DLD1 (cell line): Measurements from ENCODE around the gene NEDD8.

Experiments
- in situ Hi-C: cut with HindIII; loops from 2 replicates; pipeline ENCODE4 v1.10.0; 2017; ENCODE audit warnings: low sequenced_read_pairs

NEDD8 gene

DNA sequence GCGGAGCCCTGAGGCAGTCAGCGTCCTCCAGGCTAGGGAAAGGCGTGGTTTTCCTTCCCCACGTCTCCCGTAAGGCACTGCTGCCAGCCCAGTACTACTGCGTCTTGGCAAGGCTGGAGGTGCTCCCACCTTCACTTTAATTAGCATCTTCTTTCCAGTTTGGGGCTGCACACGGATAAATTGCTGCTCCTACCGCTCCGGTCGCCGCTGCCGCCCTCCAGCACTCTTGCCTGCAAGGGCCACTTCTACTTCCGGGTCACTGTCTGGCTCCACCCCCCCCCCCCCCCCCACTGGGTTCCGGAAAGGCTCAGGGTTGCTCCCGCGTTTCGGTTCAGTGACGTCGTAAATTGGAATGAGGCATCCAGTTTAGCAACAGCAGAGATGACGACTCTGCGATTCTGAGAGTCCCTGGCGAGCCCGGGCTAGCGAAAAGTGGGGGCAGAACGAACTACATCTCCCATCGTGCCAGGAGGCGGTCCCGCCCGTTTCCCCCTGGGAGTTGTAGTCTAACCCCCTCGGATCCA is at the start of gene NEDD8:
NEDD8 (minus strand) TSS at position 247 of the 524 bp plus-strand sequence; CDS start at position 147, 100 bp downstream.
- in situ Hi-C loops, result no loop called here

GRCh38 chr14:24281636-24282035 is 49.5 kb upstream of the NEDD8 start:
- in situ Hi-C loops, result no loop called here

DNA sequence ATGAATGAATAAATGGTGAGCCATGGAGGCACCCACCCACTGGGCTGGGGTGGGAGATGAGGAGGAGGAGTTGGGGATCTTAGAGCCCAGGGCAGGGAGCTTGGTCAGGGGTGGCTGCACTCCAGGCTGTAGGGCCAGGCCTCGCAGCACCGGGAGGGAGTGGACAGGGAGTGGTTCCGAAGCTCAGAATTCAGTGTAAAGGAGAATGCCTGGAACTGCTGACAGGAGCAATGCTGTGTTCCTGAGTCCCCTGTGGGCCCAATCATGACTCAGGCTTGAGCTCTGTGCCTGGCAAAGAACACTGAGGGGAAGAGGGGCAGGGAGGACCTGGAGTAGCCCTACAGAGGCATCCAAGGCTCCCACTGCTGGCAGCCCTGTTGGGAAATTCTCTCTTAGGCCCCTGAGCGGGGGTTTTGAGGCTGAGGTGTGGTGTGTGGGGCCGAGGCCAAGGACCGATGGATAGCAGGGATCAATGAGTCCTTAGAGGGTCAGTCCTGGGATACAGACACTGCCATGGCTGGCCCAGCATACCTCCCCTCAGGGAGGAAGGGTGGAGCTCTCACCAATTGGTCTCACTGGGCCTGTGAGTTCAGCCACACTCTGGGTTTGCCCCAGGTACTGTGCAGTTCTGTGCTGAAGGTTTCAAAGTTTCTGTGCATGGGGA is 48.8 kb upstream of the NEDD8 start:
- in situ Hi-C loops, result no loop called here

DNA sequence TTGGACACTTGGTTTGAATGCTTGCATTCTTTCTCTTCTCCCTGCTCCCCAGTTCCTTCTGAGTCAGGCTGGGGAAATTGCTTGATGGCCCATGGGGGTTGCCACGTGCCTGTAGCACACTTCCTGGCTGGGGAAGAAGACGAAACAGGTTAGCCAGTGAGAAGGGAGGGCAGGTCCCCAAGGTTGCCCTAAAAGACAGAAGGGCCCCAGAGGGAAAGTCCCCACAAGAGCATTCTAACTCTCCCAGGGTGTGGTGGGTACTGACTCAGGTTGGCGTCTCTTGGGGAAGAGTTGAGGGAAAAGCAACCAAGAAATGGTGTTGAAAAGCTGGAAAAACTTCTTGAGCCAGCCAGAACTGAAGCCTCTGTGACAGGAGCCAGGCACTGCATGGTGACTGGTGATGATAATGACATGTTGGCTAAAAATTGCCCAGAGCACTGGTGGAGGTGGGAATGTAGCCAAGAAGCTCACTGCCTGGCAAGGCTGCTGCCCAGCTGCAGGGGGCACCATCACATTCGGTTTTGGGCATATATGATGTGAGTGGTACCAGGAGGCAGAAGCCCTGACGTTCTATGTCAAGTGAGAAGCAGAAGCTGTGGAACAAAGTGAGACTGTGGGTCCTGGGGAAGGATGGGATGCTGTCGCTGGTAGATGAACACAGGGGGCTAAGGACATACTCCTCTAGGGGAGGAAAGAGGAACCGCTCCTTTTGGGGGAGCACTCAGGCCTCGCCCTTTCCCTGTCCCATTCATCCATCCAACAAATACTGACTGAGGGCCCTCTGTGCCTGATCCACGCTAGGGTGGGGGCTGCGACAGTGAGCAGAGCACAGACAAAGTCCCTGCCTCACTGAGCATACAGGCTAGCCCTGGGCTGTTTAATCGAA is 47.4 kb upstream of the NEDD8 start:
- in situ Hi-C loops, result loop anchor here (5.0 kb wide), 1 partner anchor 58 kb away; the partner anchor contains the start of genes ADCY4 and RIPK3

DNA sequence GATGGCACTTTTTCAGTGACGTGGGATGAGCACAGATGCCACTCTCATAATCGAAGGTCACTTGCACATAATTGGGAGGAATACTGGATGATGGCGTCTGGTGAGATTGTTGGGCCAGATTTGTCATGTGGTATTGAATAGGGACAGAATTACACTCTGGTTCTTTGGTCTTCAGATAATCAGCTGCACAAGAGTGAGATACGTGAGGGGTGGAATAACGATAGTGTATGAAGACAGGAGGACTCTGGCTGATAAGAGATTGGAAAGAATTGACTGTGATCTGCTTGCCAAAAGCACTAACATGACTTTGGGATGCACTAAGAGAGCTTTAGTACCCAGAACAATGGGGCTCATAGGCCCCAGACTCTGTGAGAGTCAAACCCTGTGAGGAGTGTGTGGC is 46.3 kb upstream of the NEDD8 start:
- in situ Hi-C loops, result loop anchor here (5.0 kb wide), 1 partner anchor 59 kb away; the partner anchor contains the start of genes ADCY4 and RIPK3

- in situ Hi-C loops, result loop anchor here (5.0 kb wide), 1 partner anchor 60 kb away; the partner anchor contains the start of genes ADCY4 and RIPK3
These were observed 45.6 kb upstream of the NEDD8 start for GRCh38 chr14:24277606-24278321.

DNA sequence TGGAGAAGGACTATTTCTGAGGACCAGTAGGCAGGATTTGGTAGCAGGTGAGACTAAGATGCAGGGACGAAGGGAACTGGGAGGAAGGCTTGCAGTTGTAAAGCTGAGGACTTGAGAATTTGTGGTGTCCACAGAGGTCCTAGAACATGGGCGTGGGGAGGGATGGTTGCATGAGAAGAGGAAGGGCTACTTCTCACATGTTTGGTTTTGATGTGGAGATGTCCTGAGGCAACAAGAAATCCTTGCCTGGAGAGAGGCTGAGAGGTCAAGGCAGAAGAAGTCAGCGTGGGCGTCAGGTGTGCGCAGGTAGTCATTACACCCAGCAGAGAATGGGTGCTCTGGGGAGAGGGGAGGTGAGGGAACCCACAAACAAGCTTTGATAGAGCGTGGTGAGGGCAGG is 44.9 kb upstream of the NEDD8 start:
- in situ Hi-C loops, result loop anchor here (5.0 kb wide), 1 partner anchor 60 kb away; the partner anchor contains the start of genes ADCY4 and RIPK3

- in situ Hi-C loops, result no loop called here
These were observed 42.0 kb upstream of the NEDD8 start for GRCh38 chr14:24274101-24274543.

- in situ Hi-C loops, result no loop called here
These were observed 41.3 kb upstream of the NEDD8 start for GRCh38 chr14:24273422-24273998.

GRCh38 chr14:24272467-24272866 is 40.3 kb upstream of the NEDD8 start:
- in situ Hi-C loops, result no loop called here

- in situ Hi-C loops, result no loop called here
These were observed 39.7 kb upstream of the NEDD8 start for GRCh38 chr14:24271834-24272263.

- in situ Hi-C loops, result no loop called here
These were observed 39.1 kb upstream of the NEDD8 start, which contains the start of gene RABGGTA for GRCh38 chr14:24271134-24271833. RABGGTA (minus strand) TSS chr14:24271597; CDS start chr14:24271115, 482 bp downstream.

DNA sequence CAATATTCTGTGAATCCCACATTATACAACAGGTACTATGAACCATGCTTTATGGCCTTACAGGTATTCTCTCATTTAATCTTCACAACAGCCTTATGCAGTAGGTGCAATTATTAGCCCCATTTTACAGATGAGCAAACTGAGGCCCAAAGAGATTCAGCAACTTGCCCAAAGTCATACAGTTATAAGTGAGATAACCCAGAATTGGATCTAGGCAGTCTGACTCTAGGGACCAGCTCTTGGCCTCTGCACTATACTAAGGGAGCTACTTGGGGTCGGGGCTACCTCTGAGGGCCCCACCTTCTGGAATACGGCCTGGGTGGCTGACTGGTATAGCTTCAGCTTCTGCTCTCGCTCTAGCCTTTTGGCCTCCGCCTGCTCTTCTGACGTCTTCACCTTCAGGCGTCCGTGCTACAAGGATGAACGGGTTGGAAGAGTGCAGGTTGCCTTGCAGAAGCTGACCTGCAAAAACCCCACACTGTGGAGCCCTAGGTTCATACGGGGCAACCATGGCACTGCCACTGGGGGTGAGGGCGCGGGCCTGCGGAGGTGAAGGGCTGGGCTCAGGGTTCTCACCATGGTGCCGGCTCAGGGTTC is 38.5 kb upstream of the NEDD8 start:
- in situ Hi-C loops, result no loop called here

DNA sequence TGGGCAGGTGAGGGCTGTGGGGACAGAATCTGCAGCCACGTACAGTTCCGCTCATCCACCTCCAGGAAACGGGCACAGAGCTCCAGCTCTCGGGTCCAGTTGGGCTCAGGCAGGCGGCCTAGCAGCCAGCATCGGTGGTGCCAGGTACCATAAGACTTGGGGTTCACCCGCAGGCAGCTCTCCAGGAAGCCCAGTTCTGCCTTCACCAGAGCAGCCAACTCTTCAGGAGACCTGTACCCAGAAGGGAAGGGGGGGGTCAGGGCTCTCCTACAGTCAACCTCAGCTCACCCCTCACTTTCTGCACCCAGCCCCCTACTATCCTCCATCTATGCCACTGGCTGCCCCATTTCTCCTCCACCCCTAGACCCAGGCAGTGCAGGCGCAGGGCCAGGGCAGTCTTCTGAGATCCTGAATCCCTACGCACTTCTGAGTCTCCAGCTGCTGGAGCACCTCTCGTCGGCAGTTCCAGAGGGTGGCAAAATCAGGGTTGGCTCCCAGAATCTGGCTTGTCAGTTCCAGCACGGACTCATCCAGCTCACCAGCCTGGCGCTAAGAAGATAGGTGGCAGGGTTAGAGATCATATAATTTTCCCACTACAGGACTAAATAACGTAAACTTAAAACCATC is 37.9 kb upstream of the NEDD8 start:
- in situ Hi-C loops, result no loop called here

DNA sequence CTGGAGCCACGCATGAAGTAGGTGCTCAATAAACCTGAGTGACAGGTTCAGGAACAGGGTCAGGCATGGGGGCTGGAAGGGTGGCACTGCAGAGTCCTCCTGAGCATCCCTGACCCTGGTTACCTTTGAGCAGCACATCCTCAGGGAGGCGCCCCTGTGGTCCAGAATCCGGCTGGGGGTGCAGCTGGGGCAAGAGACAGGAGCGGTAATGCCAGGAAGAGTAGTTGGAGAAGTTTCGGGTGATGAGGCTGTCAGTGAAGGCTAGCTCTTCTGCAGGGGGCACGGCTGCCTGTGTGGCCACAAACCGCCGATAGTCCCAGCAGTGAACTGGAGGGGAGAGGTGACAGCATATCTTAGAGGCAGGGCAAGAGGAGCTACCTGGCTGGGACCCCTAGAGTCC is 37.2 kb upstream of the NEDD8 start:
- in situ Hi-C loops, result no loop called here

GRCh38 chr14:24268225-24268624 is 36.1 kb upstream of the NEDD8 start:
- in situ Hi-C loops, result no loop called here

- in situ Hi-C loops, result no loop called here
These were observed 35.3 kb upstream of the NEDD8 start for GRCh38 chr14:24267516-24267915.

DNA sequence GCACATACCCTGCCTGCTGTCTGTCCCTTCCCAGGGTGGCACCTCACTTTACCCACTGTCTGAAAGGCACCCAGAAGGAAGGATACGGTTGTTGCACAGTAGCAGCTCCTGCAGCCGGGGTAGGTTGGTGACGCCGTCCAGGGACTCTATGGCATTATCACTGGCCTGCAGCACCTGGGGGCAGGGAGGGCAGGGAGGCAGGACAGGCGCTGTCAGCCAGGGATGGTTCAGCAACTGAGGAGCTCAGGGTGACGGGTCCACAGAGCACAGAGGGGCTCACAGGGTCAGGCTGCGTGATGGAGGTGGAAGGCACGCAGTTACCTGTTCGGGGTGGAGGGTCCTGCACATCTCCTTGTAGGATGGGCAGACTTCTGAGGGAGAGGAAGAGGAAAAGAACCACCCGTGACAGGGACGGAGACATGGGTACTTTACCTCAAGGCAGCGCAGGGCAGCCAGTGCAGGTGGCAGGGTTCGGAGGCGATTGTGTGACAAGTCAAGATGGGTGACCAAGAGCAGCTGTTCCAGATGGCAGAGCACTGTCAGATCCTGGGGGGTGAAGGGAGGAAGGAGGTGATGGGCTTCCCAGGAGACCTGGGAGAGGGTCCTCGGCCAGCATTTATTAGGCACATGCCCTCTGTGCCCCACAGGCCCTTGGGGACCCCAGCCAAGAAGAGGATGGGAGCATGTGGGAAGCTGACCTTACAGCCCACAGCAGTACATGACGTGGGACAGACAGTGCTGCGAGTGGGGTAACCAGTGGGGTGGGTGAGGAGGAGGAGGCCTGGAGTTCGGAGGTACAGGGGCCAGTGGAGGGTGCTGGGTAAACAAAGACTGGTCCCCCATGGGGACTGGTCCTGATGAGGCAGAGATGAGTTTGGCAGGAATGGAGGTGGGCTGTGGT is 34.4 kb upstream of the NEDD8 start:
- in situ Hi-C loops, result no loop called here
